Activated CD4-positive, alpha-beta T cell treated with anti-CD3 and anti-CD28 coated beads, Interleukin-2, amount 50 U/mL, for 1 hour (primary cell): ENCODE data around the gene CDX2.

Experiments used
- DNase-seq: peaks from one replicate; pipeline ENCODE4 v3.0.0-alpha.2; 2020

The CDX2 gene

DNA sequence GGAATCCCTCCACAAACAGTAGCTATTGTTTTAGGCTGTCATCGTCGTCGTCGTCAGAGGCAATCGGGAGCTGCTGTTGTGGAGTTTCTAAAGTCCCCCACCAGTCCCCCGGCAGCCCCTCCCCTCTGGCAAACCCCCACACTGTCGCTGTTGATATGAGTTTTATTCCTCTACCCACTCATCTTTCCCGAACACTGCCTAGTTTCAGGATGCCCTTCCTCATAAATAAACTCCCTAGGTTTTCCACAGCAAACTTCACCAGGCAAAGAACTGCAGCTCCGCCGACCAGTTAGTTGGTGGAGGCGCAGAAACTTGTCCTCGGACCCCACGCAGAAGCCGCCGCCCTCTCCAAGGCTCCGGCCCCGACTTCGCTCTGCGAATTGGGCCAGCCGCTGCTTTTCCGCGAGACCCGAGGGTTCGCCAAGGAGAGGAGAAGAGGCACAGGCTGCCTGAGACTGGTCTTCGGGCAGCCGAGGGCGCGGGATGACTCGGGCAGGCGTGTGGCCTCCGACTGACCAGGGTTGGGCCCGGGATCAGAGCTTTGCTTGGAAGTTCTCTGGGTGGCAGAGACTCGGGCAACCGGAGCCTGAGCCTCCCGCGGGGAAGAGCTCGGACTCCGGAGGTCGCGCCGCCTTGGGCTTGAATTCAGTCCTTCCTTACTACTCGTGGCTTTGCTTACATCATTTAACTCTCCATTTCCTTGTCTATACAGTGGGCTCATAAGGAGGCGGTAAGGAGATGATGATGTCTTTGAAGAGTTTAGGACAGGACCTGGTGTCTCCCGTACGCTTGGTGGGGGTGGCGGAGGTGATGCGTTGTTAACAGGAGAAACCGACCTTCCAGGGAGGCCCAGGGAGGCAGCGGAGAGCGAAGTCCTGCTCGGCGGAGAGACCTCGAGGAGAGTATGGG, 41.4 kb downstream of the CDX2 start:
- no peak for DNase-seq

DNA sequence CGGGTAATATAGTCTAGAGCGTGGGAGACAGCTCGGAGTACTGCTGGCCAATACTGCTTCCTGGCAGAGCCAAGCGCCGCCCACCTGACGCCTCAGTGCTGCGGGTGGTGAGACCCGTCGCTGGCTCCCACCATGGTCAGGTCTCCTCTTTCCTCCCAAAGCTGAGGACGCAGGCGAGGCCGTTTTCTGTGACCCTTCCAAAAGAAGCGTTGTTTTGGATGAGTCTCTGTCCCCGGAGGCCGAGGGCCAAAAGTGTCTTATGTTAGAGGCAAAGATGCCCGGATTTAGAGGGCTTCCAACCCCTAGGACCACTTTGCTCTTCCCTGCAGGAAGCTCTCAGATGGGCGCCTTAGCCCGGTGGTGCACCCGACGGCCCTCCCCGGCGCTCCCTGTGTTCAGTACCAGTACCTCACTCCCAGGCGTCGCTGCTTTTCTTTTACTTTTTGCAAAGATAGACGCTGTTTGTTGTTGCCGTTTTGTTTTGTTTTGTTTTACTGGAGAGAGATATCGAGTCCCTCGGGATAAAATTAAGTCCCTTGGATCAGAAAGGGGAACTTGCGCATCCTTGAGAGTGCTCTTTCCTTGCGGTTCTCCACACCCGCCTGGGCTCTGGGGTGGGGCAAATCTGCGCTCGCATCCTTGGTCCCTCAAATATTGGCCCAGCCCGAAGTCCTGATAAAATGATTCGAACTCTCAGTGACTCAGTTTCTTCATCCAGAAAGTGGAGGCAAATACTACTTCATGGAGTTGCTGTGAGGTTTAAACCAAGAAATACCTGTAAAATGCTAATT, 42.3 kb downstream of the CDX2 start:
- DNase-seq: no peak

DNA sequence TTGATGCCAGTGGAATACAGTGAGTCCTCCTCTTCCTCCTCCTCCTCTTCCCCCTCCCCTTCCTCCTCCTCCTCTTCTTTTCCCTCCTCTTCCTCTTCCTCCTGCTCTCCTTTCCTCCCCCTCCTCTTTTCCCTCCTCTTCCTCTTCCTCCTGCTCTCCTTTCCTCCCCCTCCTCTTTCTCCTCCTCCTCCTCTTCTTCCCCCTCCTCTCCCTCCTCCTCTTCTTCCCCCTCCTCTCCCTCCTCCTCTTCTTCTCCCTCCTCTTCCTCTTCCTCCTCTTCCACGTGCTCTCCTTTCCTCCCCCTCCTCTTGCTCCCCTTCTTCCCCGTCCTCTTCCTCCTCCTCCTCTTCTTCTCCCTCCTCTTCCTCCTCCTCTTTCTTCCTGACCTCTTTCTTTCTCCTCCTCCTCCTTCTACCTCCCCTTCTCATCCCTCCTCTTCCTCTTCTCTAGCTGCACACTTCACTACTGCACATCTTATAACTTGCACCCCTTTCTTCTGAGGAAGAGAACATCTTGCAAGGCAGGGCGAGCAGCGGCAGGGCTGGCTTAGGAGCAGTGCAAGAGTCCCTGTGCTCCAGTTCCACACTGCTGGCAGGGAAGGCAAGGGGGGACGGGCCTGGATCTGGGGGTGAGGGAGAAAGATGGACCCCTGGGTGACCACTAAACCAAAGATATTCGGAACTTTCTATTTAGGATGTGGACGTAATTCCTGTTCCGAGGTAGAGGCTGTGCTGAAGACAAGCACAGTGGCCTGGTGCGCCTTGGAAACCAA, 43.7 kb downstream of the CDX2 start:
- DNase-seq: no peak

DNA sequence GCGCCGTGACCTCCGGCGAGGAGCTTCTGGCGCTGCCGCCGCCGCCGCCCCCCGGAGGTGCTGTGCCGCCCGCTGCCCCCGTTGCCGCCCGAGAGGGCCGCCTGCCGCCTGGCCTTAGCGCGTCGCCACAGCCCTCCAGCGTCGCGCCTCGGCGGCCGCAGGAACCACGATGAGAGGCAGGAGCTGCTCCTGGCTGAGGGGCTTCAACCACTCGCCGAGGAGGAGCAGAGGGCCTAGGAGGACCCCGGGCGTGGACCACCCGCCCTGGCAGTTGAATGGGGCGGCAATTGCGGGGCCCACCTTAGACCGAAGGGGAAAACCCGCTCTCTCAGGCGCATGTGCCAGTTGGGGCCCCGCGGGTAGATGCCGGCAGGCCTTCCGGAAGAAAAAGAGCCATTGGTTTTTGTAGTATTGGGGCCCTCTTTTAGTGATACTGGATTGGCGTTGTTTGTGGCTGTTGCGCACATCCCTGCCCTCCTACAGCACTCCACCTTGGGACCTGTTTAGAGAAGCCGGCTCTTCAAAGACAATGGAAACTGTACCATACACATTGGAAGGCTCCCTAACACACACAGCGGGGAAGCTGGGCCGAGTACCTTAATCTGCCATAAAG, 44.5 kb downstream of the CDX2 start:
- DNase-seq: no peak

DNA sequence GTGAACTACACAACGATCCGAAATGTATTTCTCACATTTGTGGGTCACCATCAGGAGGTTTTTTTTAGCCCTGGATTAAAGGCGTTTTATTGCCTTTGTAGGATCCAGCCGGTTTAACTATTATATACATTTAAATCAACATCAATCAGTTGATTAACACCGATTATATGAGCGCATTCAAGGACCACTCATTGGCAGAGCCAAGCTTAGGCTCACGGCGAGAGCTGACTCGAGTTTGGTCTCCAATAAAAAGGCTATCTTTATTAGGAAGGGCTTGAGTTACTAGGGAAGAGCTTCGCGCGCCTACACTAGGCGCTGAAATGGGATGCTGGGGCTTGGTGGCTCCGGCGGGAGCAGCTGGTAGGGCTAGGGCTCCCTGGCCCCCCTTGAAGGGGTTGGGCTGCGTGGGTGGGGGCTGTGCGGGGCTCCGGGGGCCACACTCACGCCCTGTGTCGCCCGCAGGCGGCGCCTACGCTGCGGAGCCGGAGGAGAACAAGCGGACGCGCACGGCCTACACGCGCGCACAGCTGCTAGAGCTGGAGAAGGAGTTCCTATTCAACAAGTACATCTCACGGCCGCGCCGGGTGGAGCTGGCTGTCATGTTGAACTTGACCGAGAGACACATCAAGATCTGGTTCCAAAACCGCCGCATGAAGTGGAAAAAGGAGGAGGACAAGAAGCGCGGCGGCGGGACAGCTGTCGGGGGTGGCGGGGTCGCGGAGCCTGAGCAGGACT, 45.2 kb downstream of the CDX2 start:
- DNase-seq: no peak

DNA sequence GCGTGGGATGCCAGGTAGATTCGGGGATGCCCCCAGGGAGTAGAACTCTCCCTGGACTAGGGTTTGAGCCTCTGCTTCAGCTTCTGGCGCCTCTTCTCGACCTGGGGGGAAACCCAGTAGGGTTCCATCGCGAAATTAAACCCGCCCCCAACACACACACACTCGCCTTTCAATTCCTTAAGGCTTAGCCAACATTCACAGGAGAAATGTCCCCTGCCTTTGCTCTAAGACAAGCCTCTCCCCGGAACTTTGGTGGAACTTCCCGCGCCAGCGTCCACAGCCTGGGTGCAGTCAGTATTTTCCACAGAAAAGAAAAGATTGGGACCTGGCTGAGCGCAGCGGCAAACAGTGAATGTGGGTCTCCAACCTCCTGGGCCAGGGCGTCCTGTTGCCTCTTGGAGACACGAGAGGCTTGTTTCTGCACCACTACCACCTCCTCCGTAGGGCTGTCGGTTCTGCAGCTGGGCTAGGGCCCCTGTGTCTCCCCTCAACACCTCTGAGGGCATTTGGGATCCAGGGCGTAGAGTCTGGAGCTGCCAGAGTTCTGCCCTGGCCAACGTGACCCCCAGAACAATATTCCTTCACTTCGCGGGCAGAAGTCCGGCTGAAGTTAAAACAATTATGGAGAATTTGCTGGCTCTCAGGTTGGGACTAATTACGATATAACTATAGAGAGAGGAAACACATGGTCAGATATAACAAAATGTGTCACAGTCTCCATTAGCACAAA, 46.1 kb downstream of the CDX2 start:
- no peak for DNase-seq

- no peak for DNase-seq
Observed at GRCh38 chr13:27921961-27922882, 46.9 kb downstream of the CDX2 start.

GRCh38 chr13:27921421-27921960, 47.6 kb downstream of the CDX2 start:
- DNase-seq: no peak

GRCh38 chr13:27920677-27921420, 48.3 kb downstream of the CDX2 start:
- DNase-seq: no peak

- DNase-seq: no peak
Observed at GRCh38 chr13:27919934-27920676, 49.0 kb downstream of the CDX2 start, which contains the start of gene PDX1. TSS of gene PDX1 (plus strand) at chr13:27920000. CDS start at chr13:27920139, 139 bp downstream.

DNA sequence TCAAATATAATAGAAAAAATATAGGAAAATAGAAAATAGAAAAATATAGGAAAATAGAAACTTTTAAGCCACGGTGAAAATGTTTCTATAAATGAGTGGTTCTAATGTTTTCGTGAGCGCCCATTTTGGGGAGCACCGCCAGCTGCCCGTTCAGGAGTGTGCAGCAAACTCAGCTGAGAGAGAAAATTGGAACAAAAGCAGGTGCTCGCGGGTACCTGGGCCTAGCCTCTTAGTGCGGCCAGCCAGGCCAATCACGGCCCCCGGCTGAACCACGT, 49.5 kb downstream of the CDX2 start:
- no peak for DNase-seq

DNA sequence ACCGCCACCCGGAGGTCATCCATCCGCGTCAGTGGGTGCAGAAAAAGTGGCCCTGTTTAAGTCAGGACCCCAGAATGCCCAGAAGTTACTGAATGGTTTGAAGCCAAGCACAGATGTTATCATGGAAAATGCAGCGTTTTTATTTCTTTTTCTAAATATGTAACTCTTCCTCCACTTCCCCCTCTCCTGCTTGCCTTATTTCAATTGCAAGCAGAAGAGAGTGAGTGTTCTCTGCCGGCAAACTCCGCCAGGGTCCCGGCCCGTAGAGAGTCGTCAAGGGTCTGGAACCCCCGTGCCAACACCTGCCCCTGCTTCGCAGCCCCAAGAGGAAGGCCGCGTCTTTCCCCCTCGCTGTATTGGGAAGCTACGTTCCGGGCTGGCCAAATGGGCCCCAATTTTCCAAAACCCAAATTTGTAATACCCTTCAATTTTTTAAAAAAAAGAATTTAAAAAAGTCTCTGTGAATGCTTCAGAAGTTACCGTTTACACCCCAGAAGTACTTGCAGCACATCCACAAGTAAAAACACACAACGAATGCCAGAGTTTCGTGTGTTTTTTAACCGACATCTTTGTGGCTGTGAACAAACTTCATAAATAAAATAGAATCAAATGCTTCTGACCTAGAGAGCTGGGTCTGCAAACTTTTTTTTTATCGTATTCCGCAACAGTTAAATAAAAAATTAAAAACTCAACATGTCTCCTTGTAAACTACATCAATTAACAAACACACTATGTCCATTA, 50.0 kb downstream of the CDX2 start:
- no peak for DNase-seq

DNA sequence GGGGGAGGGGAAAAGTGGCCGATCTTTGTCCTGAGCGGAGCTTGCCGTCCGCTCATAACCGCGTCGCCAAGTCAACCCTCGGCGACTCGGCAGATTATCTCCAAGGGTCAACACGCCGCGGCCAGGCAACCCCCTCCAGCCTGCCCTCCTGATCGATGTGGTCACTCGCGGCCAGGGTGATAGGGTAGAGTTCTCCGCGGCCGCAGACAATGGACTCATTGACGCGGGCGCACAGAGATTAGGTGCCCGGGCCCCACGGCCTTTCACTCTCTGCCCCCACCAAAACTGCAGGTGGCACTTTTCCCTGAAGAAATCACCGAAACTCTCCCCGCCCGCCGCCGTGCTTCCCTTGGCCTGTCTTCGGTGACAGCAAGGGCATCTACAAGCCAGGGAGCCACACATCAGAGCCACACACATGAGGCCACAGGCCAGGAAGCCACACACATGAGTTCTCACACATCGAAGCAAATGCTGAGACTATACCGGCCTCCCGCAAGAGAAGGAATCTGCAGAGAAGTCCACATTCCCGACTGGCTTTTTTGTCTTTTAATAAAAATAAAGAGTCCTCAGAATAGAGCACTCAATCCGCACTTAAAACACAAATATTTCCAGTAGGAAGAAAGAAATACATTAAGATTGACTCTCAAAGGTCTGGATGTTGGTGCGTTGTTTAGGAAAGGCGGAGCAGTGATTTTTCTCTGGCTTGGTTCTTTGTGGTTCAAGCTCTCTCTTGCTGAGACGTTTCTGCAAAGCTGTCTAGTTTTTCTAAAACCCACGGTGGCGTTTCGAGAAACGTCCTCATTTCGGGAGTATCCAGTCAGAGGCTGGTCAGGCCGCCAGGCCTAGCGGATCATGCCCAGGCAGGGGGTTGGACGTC, 50.8 kb downstream of the CDX2 start:
- DNase-seq: no peak

GRCh38 chr13:27917121-27917947, 51.8 kb downstream of the CDX2 start:
- no peak for DNase-seq

GRCh38 chr13:27915301-27916207, 53.6 kb downstream of the CDX2 start:
- no peak for DNase-seq
